IMR-90 (cell line): ENCODE results near the gene FAF1. TPM values are rescaled to one million over a fixed set of nuclear protein-coding genes. Genes with fewer than 3 reads are reported as not detected.

Experiments used
- ATAC-seq: fragments of 200-7000 bp; cut with Tn5 transposase; 2 replicates; pipeline ENCODE4 v1.9.1; 2020; ENCODE audit warnings: low read depth, mild to moderate bottlenecking, moderate library complexity
- BruUV-seq: library from RNA; stranded (reverse); fragments of 400-500 nt; replicated peaks from 2 replicates; lab custom pipeline; 2021; lab: Mats Ljungman, UMichigan
- CTCF ChIA-PET: fragments of 300-600 bp; formaldehyde crosslinking; extraction: SDS; loops from one replicate; lab custom pipeline; 2021; ENCODE audit warnings: antibody characterized with exemption; lab: Yijun Ruan, JAX
- POLR2A ChIA-PET: fragments of 300-600 bp; sonication (Branson Sonifier 250); formaldehyde crosslinking; loops from one replicate; lab custom pipeline; 2022; ENCODE audit warnings: antibody characterized with exemption; ENCODE audit not compliant: unreplicated experiment; lab: Charles Lee
- DNase-seq: peaks from one replicate; pipeline ENCODE4 v3.0.0; 2013
- H2AFZ ChIP-seq: replicated peaks from 2 replicates; pipeline ENCODE3; 2013; ENCODE audit warnings: low read length, mild to moderate bottlenecking; ENCODE audit not compliant: poor library complexity
- H2AK5ac ChIP-seq: 2 replicates; pipeline ENCODE4 v1.6.1; 2013; ENCODE audit warnings: low read depth, low read length, inconsistent platforms
- H2AK9ac ChIP-seq: replicated peaks from 2 replicates; pipeline ENCODE3; 2013; ENCODE audit warnings: mild to moderate bottlenecking, low read depth, low read length, moderate library complexity; ENCODE audit not compliant: poor library complexity
- H2BK120ac ChIP-seq: 2 replicates; pipeline ENCODE4 v1.6.1; 2013; ENCODE audit warnings: low read depth, low read length, inconsistent platforms
- H2BK15ac ChIP-seq: 3 replicates; pipeline ENCODE4 v1.6.1; 2013; ENCODE audit warnings: low read depth, low read length, inconsistent platforms
- H2BK20ac ChIP-seq: 2 replicates; pipeline ENCODE4 v1.6.1; 2013; ENCODE audit warnings: low read depth, mild to moderate bottlenecking, inconsistent platforms, low read length, moderate library complexity
- H2BK5ac ChIP-seq: 2 replicates; pipeline ENCODE4 v1.6.1; 2013; ENCODE audit warnings: mild to moderate bottlenecking, low read depth, low read length, inconsistent platforms; ENCODE audit not compliant: poor library complexity, severe bottlenecking
- H3K14ac ChIP-seq: replicated peaks from 2 replicates; pipeline ENCODE4 v1.6.1; 2013; ENCODE audit warnings: low read depth, low read length, inconsistent platforms
- H3K18ac ChIP-seq: 2 replicates; pipeline ENCODE4 v1.6.1; 2013; ENCODE audit warnings: low read depth, low read length, control low read depth
- H3K23ac ChIP-seq: 2 replicates; pipeline ENCODE4 v1.6.1; 2013; ENCODE audit warnings: low read depth, low read length, inconsistent platforms
- H3K27ac ChIP-seq: 2 replicates; pipeline ENCODE4 v1.5.1; 2013; ENCODE audit warnings: mild to moderate bottlenecking, control low read depth, low read length; ENCODE audit not compliant: insufficient read depth
- H3K27me3 ChIP-seq: 2 replicates; pipeline ENCODE4 v1.6.1; 2013; ENCODE audit warnings: low read length; ENCODE audit not compliant: control insufficient read depth, insufficient read depth
- H3K36me3 ChIP-seq: 2 replicates; pipeline ENCODE4 v1.6.1; 2013; ENCODE audit warnings: low read length, mixed read lengths; ENCODE audit not compliant: control insufficient read depth, insufficient read depth
- H3K4ac ChIP-seq: 2 replicates; pipeline ENCODE4 v1.6.1; 2013; ENCODE audit warnings: low read depth, low read length, inconsistent platforms
- H3K4me1 ChIP-seq: 2 replicates; pipeline ENCODE4 v1.6.1; 2013; ENCODE audit warnings: low read length, mixed read lengths; ENCODE audit not compliant: control insufficient read depth, insufficient read depth
- H3K4me2 ChIP-seq: 2 replicates; pipeline ENCODE4 v1.6.1; 2013; ENCODE audit warnings: low read depth, mild to moderate bottlenecking, control low read depth, low read length, moderate library complexity
- H3K4me3 ChIP-seq: 2 replicates; pipeline ENCODE4 v1.5.1; 2013; ENCODE audit warnings: low read depth, mild to moderate bottlenecking, control low read depth, low read length, moderate library complexity; ENCODE audit not compliant: insufficient read depth
- H3K56ac ChIP-seq: 2 replicates; pipeline ENCODE4 v1.6.1; 2013; ENCODE audit warnings: low read length, inconsistent platforms; ENCODE audit not compliant: insufficient read depth; ENCODE audit errors: extremely low read depth
- H3K79me1 ChIP-seq, 2 experiments: 2 replicates each; pipeline ENCODE4 v1.6.1; 2013; ENCODE audit warnings: low read length in 2 of 2, inconsistent platforms in 1 of 2, low read depth in 1 of 2
- H3K9ac ChIP-seq: 2 replicates; pipeline ENCODE4 v1.6.1; 2013; ENCODE audit warnings: low read depth, low read length, control low read depth
- H3K9me1 ChIP-seq: 2 replicates; pipeline ENCODE4 v1.6.1; 2013; ENCODE audit warnings: low read length, inconsistent platforms; ENCODE audit not compliant: insufficient read depth
- H3K9me3 ChIP-seq: 2 replicates; pipeline ENCODE4 v1.6.1; 2013; ENCODE audit warnings: low read length; ENCODE audit not compliant: control insufficient read depth, insufficient read depth
- H4K20me1 ChIP-seq: 2 replicates; pipeline ENCODE4 v1.6.1; 2013; ENCODE audit warnings: low read length, inconsistent platforms; ENCODE audit not compliant: insufficient read depth
- H4K5ac ChIP-seq: 2 replicates; pipeline ENCODE4 v1.6.1; 2013; ENCODE audit warnings: mild to moderate bottlenecking, low read depth, low read length, control low read depth
- H4K8ac ChIP-seq, 2 experiments: 2 replicates each; pipeline ENCODE4 v1.6.1; 2013; ENCODE audit warnings: low read depth in 2 of 2, low read length in 2 of 2, control low read depth in 1 of 2, inconsistent platforms in 1 of 2
- H4K91ac ChIP-seq: 2 replicates; pipeline ENCODE4 v1.6.1; 2013; ENCODE audit warnings: low read depth, low read length, inconsistent platforms; ENCODE audit not compliant: insufficient read depth
- BHLHE40 ChIP-seq: fragments of 150-350 bp; IDR thresholded peaks from 2 replicates; pipeline ENCODE4 v1.6.1; 2016; ENCODE audit warnings: mild to moderate bottlenecking, low read depth, low read length
- CEBPB ChIP-seq: IDR thresholded peaks from 2 replicates; pipeline ENCODE4 v1.6.1; 2012; ENCODE audit warnings: low read depth, low read length, improper control_type of control experiment
- CHD1 ChIP-seq: IDR thresholded peaks from 2 replicates; pipeline ENCODE4 v1.6.1; 2012; ENCODE audit warnings: low read depth, low read length, improper control_type of control experiment
- FOS ChIP-seq: fragments of 150-350 bp; IDR thresholded peaks from 2 replicates; pipeline ENCODE4 v1.6.1; 2016; ENCODE audit warnings: low read depth, low read length
- MAZ ChIP-seq: IDR thresholded peaks from 2 replicates; pipeline ENCODE4 v1.6.1; 2012; ENCODE audit warnings: low read depth, mild to moderate bottlenecking, low read length, improper control_type of control experiment, moderate library complexity, borderline replicate concordance
- MXI1 ChIP-seq: IDR thresholded peaks from 2 replicates; pipeline ENCODE4 v1.6.1; 2012; ENCODE audit warnings: low read depth, mild to moderate bottlenecking, low read length, moderate library complexity, borderline replicate concordance
- NFE2L2 ChIP-seq: fragments of 150-350 bp; IDR thresholded peaks from 2 replicates; pipeline ENCODE4 v1.6.1; 2016; ENCODE audit warnings: low read depth, mild to moderate bottlenecking, low read length
- POLR2A ChIP-seq: IDR thresholded peaks from 2 replicates; pipeline ENCODE4 v1.6.1; 2012; ENCODE audit warnings: mild to moderate bottlenecking, low read depth, low read length
- RAD21 ChIP-seq: IDR thresholded peaks from 2 replicates; pipeline ENCODE4 v1.6.1; 2012; ENCODE audit warnings: low read length, improper control_type of control experiment
- RCOR1 ChIP-seq: IDR thresholded peaks from 2 replicates; pipeline ENCODE4 v1.6.1; 2012; ENCODE audit warnings: mild to moderate bottlenecking, low read length, improper control_type of control experiment; ENCODE audit not compliant: insufficient replicate concordance
- RFX5 ChIP-seq: IDR thresholded peaks from 2 replicates; pipeline ENCODE4 v1.8.0; 2012; ENCODE audit warnings: low read depth, mild to moderate bottlenecking, low read length, moderate library complexity
- SMC3 ChIP-seq: fragments of 150-350 bp; IDR thresholded peaks from 2 replicates; pipeline ENCODE4 v1.6.1; 2016; ENCODE audit warnings: low read depth, mild to moderate bottlenecking, antibody characterized with exemption, low read length, moderate library complexity
- WGBS, 2 experiments: methylation state at CpG; one replicate each; pipeline versions ENCODE4 v1.1.5 to v1.1.7; 2013; ENCODE audit warnings: missing lambda C conversion rate in 2 of 2; ENCODE audit not compliant: insufficient read length in 1 of 2; ENCODE audit errors: extremely low coverage in 2 of 2; 5-methylcytosine and 5-hydroxymethylcytosine counted together
- dilution Hi-C: fragments of 300-500 bp; cut with HindIII; formaldehyde crosslinking; loops from one replicate; pipeline ENCODE4 v1.14.3; 2018; ENCODE audit warnings: low sequenced_read_pairs; ENCODE audit not compliant: unreplicated experiment
- in situ Hi-C: fragments of 300-500 bp; cut with MboI; formaldehyde crosslinking; loops from 3 replicates; pipeline ENCODE4 v1.14.3; 2019; ENCODE audit warnings: low sequenced_read_pairs, inconsistent platforms, mixed read lengths
- intact Hi-C: fragments of 100-400 bp; cut with micrococcal nuclease; formaldehyde crosslinking; loops from 2 replicates; pipeline ENCODE4 v1.10.0; 2022
- polyA plus RNA-seq, 3 experiments: library from polyadenylated mRNA; depleted of rRNA; stranded (reverse); fragments of >200 nt; gene quantifications; 2 replicates each; pipeline ENCODE4 v1.2.3, GENCODE V29; 2012; ENCODE audit warnings: low replicate concordance in 1 of 3
- total RNA-seq: library from RNA; depleted of rRNA; stranded (reverse); fragments of >200 nt; gene quantifications from 2 replicates; pipeline ENCODE4 v1.2.3, GENCODE V29; 2012
- TF ChIP-seq, protein P1 (sequence below): fragments of 150-350 bp; IDR thresholded peaks from 2 replicates; pipeline ENCODE4 v1.6.1; 2017; ENCODE audit warnings: mild to moderate bottlenecking, antibody characterized with exemption, low read length, low read depth
- TF ChIP-seq, protein P2 (sequence below): conservative IDR thresholded peaks from 2 replicates; pipeline ENCODE4 v1.5.1; 2012; ENCODE audit warnings: mild to moderate bottlenecking, low read depth, low read length, improper control_type of control experiment
- TF ChIP-seq, protein P3 (sequence below): fragments of 150-350 bp; IDR thresholded peaks from 2 replicates; pipeline ENCODE4 v1.6.1; 2016; ENCODE audit warnings: low read depth, mild to moderate bottlenecking, low read length, moderate library complexity, borderline replicate concordance

The FAF1 gene
- total and polyA plus RNA-seq, 2 of the 4 experiments (the other 2 are of a cell fraction) = 18.8 to 72.9 TPM

DNA sequence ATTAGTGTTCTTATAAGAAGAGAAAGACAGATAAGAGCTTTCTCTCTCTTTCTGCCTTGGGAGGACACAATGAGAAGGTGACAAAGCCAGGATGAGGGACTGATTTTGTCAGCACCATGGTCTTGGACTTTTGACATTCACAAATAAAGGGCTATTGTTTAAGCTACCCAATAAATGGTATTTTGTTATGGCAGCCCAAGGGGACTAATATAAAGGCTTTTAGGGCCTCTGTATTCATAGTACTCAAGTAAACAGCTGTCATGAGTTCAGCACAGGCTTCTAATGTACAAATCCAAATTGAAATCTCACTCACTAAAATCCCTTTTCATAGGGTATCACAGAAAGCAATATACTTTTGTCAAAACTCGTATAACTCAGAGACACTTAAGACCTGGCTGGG is 242.7 kb downstream of the FAF1 start:
- Histone ChIP-seq H2BK15ac (no peak overlapping the region), H2AFZ (no peak overlapping the region), H3K14ac (no peak overlapping the region), H2BK20ac (no peak overlapping the region), H3K4ac (no peak overlapping the region), H2BK5ac (no peak overlapping the region), H4K20me1 (no peaks in the 10 kb centered on the region), H3K4me1 (no peaks in the 10 kb centered on the region), H3K4me2 (no peak overlapping the region), H3K23ac (no peak overlapping the region), H3K9me1 (no peaks in the 10 kb centered on the region; the same call in 1 of the 2 replicates), H3K27me3 (no peaks in the 10 kb centered on the region), H4K5ac (no peak overlapping the region), H2BK120ac (no peak overlapping the region), H3K4me3 (no peak overlapping the region), H2AK9ac (no peak overlapping the region), H3K79me1 (0 out of 4 replicates have a peak, but pooled peaks cover 0 to 3% of the 10 kb centered on the region in 2 experiments), H2AK5ac (no peak overlapping the region), H3K27ac (no peak overlapping the region), H4K8ac (no peak overlapping the region), H4K91ac (no peak overlapping the region), H3K36me3 (peaks cover 4% of the 10 kb centered on the region; the same call in 1 of the 2 replicates), H3K18ac (no peak overlapping the region), H3K56ac (no peak overlapping the region), H3K9ac (no peak overlapping the region), H3K9me3 (no peaks in the 10 kb centered on the region)
- in situ Hi-C loops (no loop called here), dilution Hi-C loops (no loop called here), intact Hi-C loops (no loop called here)
- ChIA-PET POLR2A (no interaction called here), CTCF (no interaction called here)
- TF ChIP-seq, protein P1, sequence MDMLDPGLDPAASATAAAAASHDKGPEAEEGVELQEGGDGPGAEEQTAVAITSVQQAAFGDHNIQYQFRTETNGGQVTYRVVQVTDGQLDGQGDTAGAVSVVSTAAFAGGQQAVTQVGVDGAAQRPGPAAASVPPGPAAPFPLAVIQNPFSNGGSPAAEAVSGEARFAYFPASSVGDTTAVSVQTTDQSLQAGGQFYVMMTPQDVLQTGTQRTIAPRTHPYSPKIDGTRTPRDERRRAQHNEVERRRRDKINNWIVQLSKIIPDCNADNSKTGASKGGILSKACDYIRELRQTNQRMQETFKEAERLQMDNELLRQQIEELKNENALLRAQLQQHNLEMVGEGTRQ = no peak
- TF ChIP-seq MAZ (no peak), CHD1 (no peak), RFX5 (no peak), RAD21 (no peak), SMC3 (no peak), POLR2A (no peak), FOS (no peak), CEBPB (no peak), BHLHE40 (no peak), RCOR1 (no peak), MXI1 (no peak), NFE2L2 (no peak)
- TF ChIP-seq, protein P2, sequence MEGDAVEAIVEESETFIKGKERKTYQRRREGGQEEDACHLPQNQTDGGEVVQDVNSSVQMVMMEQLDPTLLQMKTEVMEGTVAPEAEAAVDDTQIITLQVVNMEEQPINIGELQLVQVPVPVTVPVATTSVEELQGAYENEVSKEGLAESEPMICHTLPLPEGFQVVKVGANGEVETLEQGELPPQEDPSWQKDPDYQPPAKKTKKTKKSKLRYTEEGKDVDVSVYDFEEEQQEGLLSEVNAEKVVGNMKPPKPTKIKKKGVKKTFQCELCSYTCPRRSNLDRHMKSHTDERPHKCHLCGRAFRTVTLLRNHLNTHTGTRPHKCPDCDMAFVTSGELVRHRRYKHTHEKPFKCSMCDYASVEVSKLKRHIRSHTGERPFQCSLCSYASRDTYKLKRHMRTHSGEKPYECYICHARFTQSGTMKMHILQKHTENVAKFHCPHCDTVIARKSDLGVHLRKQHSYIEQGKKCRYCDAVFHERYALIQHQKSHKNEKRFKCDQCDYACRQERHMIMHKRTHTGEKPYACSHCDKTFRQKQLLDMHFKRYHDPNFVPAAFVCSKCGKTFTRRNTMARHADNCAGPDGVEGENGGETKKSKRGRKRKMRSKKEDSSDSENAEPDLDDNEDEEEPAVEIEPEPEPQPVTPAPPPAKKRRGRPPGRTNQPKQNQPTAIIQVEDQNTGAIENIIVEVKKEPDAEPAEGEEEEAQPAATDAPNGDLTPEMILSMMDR = no peak
- TF ChIP-seq, protein P3, sequence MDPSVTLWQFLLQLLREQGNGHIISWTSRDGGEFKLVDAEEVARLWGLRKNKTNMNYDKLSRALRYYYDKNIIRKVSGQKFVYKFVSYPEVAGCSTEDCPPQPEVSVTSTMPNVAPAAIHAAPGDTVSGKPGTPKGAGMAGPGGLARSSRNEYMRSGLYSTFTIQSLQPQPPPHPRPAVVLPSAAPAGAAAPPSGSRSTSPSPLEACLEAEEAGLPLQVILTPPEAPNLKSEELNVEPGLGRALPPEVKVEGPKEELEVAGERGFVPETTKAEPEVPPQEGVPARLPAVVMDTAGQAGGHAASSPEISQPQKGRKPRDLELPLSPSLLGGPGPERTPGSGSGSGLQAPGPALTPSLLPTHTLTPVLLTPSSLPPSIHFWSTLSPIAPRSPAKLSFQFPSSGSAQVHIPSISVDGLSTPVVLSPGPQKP = no peak
- BruUV-seq = no TSS peak
- no peak for DNase-seq
- ATAC-seq = no peak
- WGBS, 2 experiments = no CpG with 5 or more reads among the region's 1 CpG
